HepG2 (cell line): ENCODE results near the gene AUH. TPM values are rescaled to one million over a fixed set of nuclear protein-coding genes. Genes with fewer than 3 reads are reported as not detected.

Experiments
- BCLAF1 ChIP-seq: fragments of 450-650 bp; IDR thresholded peaks from 2 replicates; pipeline ENCODE4 v1.6.1; 2017; ENCODE audit warnings: mild to moderate bottlenecking
- CTCF ChIP-seq: sonication (generic); formaldehyde crosslinking; IDR thresholded peaks from 2 replicates; pipeline ENCODE4 v1.5.0; 2020; ENCODE audit warnings: mild to moderate bottlenecking, missing genetic modification reagents, moderate library complexity
- DDIT3 ChIP-seq: sonication (generic); formaldehyde crosslinking; IDR thresholded peaks from 2 replicates; pipeline ENCODE4 v1.4.0; 2020; ENCODE audit warnings: mild to moderate bottlenecking, missing genetic modification reagents
- FOXC1 ChIP-seq: sonication (generic); formaldehyde crosslinking; IDR thresholded peaks from 2 replicates; pipeline ENCODE4 v1.8.0; 2022; ENCODE audit warnings: mild to moderate bottlenecking, missing genetic modification reagents, borderline replicate concordance
- KDM1A ChIP-seq: IDR thresholded peaks from 2 replicates; pipeline ENCODE4 v1.6.1; 2016; ENCODE audit warnings: missing compliant biosample characterization
- NR2C2 ChIP-seq: sonication (generic); formaldehyde crosslinking; IDR thresholded peaks from 2 replicates; pipeline ENCODE4 v1.4.0; 2020; ENCODE audit warnings: missing genetic modification reagents, mild to moderate bottlenecking, moderate library complexity, borderline replicate concordance
- PAF1 ChIP-seq: IDR thresholded peaks from 2 replicates; pipeline ENCODE4 v1.6.1; 2016; ENCODE audit warnings: missing genetic modification reagents, missing compliant biosample characterization
- PAWR ChIP-seq: sonication (generic); formaldehyde crosslinking; IDR thresholded peaks from 2 replicates; pipeline ENCODE4 v1.4.0; 2020; ENCODE audit warnings: missing genetic modification reagents, mild to moderate bottlenecking, borderline replicate concordance
- PITX1 ChIP-seq: sonication (generic); formaldehyde crosslinking; IDR thresholded peaks from 2 replicates; pipeline ENCODE4 v1.5.1; 2020; ENCODE audit warnings: mild to moderate bottlenecking, missing genetic modification reagents
- PRDM4 ChIP-seq: sonication (generic); formaldehyde crosslinking; IDR thresholded peaks from 2 replicates; pipeline ENCODE4 v1.9.0; 2021; ENCODE audit warnings: missing genetic modification reagents, borderline replicate concordance
- ZNF224 ChIP-seq: sonication (generic); formaldehyde crosslinking; IDR thresholded peaks from 2 replicates; pipeline ENCODE4 v1.5.0; 2020; ENCODE audit warnings: mild to moderate bottlenecking, missing genetic modification reagents
- ZNF264 ChIP-seq: sonication (generic); formaldehyde crosslinking; IDR thresholded peaks from 2 replicates; pipeline ENCODE4 v1.4.0; 2020; ENCODE audit warnings: missing genetic modification reagents
- ZNF34 ChIP-seq: sonication (generic); formaldehyde crosslinking; IDR thresholded peaks from 2 replicates; pipeline ENCODE4 v1.4.0; 2020; ENCODE audit warnings: mild to moderate bottlenecking, missing genetic modification reagents, borderline replicate concordance
- ZNF543 ChIP-seq: sonication (generic); formaldehyde crosslinking; IDR thresholded peaks from 2 replicates; pipeline ENCODE4 v1.4.0; 2020; ENCODE audit warnings: mild to moderate bottlenecking, missing genetic modification reagents
- polyA plus RNA-seq, 8 experiments: library from polyadenylated mRNA; depleted of rRNA in 3 of 8; stranded (reverse) in 7 of 8; unstranded in 1 of 8; fragments of >200 nt; fragmentation: Illumina TruSeq in 4 of 8; extraction: Trizol in 4 of 8; gene quantifications; 2 replicates each; pipeline versions ENCODE4 v1.2.1 to v1.2.3, GENCODE V29; 2011 to 2016; ENCODE audit warnings: low read depth in 4 of 8, missing spikeins in 1 of 8, mixed read lengths in 1 of 8; ENCODE audit not compliant: insufficient read depth in 1 of 8
- total RNA-seq, 5 experiments: library from RNA; depleted of rRNA; stranded (reverse); fragments of >200 nt; fragmentation: Illumina TruSeq; extraction: Trizol; gene quantifications; 2 replicates each; pipeline ENCODE4 v1.2.3, GENCODE V29; 2016; ENCODE audit warnings: low read depth in 1 of 5
- TF ChIP-seq, protein P1 (sequence below): sonication (generic); formaldehyde crosslinking; IDR thresholded peaks from 2 replicates; pipeline ENCODE4 v1.4.0; 2020; ENCODE audit warnings: missing genetic modification reagents

Gene AUH
- total and polyA plus RNA-seq, 2 of the 13 experiments (the other 11 are each of a cell fraction or from before 2014, with no cell fraction given) = 25.8 to 31.9 TPM

GRCh38 chr9:91207729-91208418 is 153.8 kb downstream of the AUH start (continued):
- TF ChIP-seq NR2C2 (peak; percentile 60; the same call in 1 of the 2 replicates), ZNF224 (CRISPR knock-in tag) (no peak), KDM1A (CRISPR knock-in tag) (no peak), ZNF264 (CRISPR knock-in tag) (no peak), DDIT3 (CRISPR knock-in tag) (no peak), FOXC1 (CRISPR knock-in tag) (no peak), PAF1 (CRISPR knock-in tag) (no peak), PITX1 (0 out of 2 replicates have a peak, but pooled peaks have one; percentile 35), PRDM4 (CRISPR knock-in tag) (no peak), CTCF (no peak), BCLAF1 (no peak), PAWR (CRISPR knock-in tag) (no peak), ZNF543 (CRISPR knock-in tag) (no peak), ZNF34 (CRISPR knock-in tag) (no peak)
- TF ChIP-seq, protein P1, sequence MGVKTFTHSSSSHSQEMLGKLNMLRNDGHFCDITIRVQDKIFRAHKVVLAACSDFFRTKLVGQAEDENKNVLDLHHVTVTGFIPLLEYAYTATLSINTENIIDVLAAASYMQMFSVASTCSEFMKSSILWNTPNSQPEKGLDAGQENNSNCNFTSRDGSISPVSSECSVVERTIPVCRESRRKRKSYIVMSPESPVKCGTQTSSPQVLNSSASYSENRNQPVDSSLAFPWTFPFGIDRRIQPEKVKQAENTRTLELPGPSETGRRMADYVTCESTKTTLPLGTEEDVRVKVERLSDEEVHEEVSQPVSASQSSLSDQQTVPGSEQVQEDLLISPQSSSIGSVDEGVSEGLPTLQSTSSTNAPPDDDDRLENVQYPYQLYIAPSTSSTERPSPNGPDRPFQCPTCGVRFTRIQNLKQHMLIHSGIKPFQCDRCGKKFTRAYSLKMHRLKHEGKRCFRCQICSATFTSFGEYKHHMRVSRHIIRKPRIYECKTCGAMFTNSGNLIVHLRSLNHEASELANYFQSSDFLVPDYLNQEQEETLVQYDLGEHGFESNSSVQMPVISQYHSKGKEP (CRISPR knock-in tag) = no peak
